ENCODE data around the gene FOSL1. TPM values are rescaled to one million over a fixed set of nuclear protein-coding genes. Genes with fewer than 3 reads are reported as not detected.

The FOSL1 gene
- total RNA-seq, 1 donor from 2014 or later, result 2.6 TPM

GRCh38 chr11:65945430-65945911, 45.3 kb upstream of the FOSL1 start, which contains the start of gene TSGA10IP:
Gene TSGA10IP (plus strand): TSS chr11:65945480. CDS start chr11:65945676, 196 bp downstream.
- DNase-seq (ENCODE audit: low read depth) (no peak), FAIRE-seq (no peak)
- no peaks in the 10 kb centered on the region for H3K36me3 ChIP-seq (ENCODE audit: control insufficient read depth, insufficient read depth, low read length)
- no peak within 1 kb of the TSS for H3K4me3 ChIP-seq (ENCODE audit: low read depth, low read length)
- H3K27me3 ChIP-seq (ENCODE audit: control insufficient read depth, insufficient read depth, low read length), result no peaks in the 10 kb centered on the region
- TF ChIP-seq, protein P1, sequence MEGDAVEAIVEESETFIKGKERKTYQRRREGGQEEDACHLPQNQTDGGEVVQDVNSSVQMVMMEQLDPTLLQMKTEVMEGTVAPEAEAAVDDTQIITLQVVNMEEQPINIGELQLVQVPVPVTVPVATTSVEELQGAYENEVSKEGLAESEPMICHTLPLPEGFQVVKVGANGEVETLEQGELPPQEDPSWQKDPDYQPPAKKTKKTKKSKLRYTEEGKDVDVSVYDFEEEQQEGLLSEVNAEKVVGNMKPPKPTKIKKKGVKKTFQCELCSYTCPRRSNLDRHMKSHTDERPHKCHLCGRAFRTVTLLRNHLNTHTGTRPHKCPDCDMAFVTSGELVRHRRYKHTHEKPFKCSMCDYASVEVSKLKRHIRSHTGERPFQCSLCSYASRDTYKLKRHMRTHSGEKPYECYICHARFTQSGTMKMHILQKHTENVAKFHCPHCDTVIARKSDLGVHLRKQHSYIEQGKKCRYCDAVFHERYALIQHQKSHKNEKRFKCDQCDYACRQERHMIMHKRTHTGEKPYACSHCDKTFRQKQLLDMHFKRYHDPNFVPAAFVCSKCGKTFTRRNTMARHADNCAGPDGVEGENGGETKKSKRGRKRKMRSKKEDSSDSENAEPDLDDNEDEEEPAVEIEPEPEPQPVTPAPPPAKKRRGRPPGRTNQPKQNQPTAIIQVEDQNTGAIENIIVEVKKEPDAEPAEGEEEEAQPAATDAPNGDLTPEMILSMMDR (IDR thresholded peaks at IDR 0.05; ENCODE audit: insufficient read depth, low read length, severe bottlenecking), result no peak

DNA sequence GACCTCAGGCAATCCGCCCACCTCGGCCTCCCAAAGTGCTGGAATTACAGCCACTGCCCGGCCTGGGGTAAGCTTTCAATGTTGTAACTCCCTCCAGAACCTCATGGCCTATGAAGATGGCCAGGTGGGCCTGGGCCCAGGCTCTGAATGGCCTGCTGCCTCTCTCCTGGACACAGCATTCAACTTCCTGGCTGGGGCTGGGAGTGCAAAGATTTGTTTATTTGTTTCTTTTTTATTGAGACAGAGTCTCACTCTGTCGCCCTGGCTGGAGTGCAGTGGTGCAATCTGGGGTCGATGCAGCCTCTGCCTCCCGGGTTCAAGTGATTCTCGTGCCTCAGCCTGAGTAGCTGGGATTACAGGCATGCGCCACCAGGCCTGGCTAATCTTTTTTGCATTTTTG, 44.6 kb upstream of the FOSL1 start:
- FAIRE-seq, result no peak
- Histone ChIP-seq H3K36me3 (ENCODE audit: control insufficient read depth, insufficient read depth, low read length) (no peaks in the 10 kb centered on the region), H3K27me3 (ENCODE audit: control insufficient read depth, insufficient read depth, low read length) (no peaks in the 10 kb centered on the region), H3K4me3 (ENCODE audit: low read depth, low read length) (no peak overlapping the region)
- TF ChIP-seq, protein P1 (IDR thresholded peaks at IDR 0.05; ENCODE audit: insufficient read depth, low read length, severe bottlenecking), result no peak
- no peak for DNase-seq (ENCODE audit: low read depth)

- DNase-seq (ENCODE audit: low read depth) (no peak), FAIRE-seq (no peak)
- no peaks in the 10 kb centered on the region for H3K27me3 ChIP-seq (ENCODE audit: control insufficient read depth, insufficient read depth, low read length)
- TF ChIP-seq, protein P1 (IDR thresholded peaks at IDR 0.05; ENCODE audit: insufficient read depth, low read length, severe bottlenecking), result no peak
- H3K36me3 ChIP-seq (ENCODE audit: control insufficient read depth, insufficient read depth, low read length), result no peaks in the 10 kb centered on the region
- H3K4me3 ChIP-seq (ENCODE audit: low read depth, low read length), result no peak overlapping the region
These were observed 44.0 kb upstream of the FOSL1 start for GRCh38 chr11:65944191-65944590.

GRCh38 chr11:65942531-65942930, 42.3 kb upstream of the FOSL1 start:
- FAIRE-seq, result no peak
- DNase-seq (ENCODE audit: low read depth), result no peak
- no peak overlapping the region for H3K4me3 ChIP-seq (ENCODE audit: low read depth, low read length)
- H3K27me3 ChIP-seq (ENCODE audit: control insufficient read depth, insufficient read depth, low read length), result no peaks in the 10 kb centered on the region
- H3K36me3 ChIP-seq (ENCODE audit: control insufficient read depth, insufficient read depth, low read length), result no peaks in the 10 kb centered on the region
- TF ChIP-seq, protein P1 (IDR thresholded peaks at IDR 0.05; ENCODE audit: insufficient read depth, low read length, severe bottlenecking), result no peak

DNA sequence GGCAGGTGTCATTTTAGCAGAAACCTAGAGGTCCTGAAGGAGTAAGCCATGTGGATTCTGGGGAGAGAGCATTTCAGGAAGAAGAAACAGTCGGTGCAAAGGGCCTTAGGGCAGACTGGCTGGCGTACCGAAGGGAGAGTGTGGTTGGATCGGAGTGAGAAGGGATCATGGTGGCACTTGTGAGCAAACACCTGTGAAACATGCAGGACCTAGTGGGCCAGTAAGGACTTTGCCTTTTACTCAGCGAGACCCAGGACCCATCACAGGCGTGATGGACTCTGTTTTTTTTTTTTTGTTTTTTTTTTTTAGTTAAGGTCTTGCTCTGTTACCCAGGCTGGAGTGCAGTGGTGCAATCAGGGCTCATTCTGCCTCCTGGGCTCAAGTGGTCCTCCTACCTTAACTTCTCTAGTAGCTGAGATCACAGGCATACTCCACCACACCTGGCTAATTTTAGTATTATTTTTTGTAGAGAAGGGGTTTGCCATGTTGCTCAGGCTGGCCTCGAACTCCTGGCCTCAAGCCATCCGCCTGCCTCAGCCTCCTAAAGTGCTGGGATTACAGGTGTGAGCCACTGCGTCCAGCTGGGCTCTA, 41.6 kb upstream of the FOSL1 start:
- TF ChIP-seq, protein P1 (IDR thresholded peaks at IDR 0.05; ENCODE audit: insufficient read depth, low read length, severe bottlenecking), result no peak
- no peaks in the 10 kb centered on the region for H3K27me3 ChIP-seq (ENCODE audit: control insufficient read depth, insufficient read depth, low read length)
- no peak overlapping the region for H3K4me3 ChIP-seq (ENCODE audit: low read depth, low read length)
- no peak for FAIRE-seq
- DNase-seq (ENCODE audit: low read depth), result no peak
- H3K36me3 ChIP-seq (ENCODE audit: control insufficient read depth, insufficient read depth, low read length), result no peaks in the 10 kb centered on the region

GRCh38 chr11:65937766-65938165, 37.6 kb upstream of the FOSL1 start:
- FAIRE-seq, result no peak
- Histone ChIP-seq H3K4me3 (ENCODE audit: low read depth, low read length) (no peak overlapping the region), H3K36me3 (ENCODE audit: control insufficient read depth, insufficient read depth, low read length) (no peaks in the 10 kb centered on the region), H3K27me3 (ENCODE audit: control insufficient read depth, insufficient read depth, low read length) (no peaks in the 10 kb centered on the region)
- DNase-seq (ENCODE audit: low read depth), result no peak
- TF ChIP-seq, protein P1 (IDR thresholded peaks at IDR 0.05; ENCODE audit: insufficient read depth, low read length, severe bottlenecking), result no peak

All from bronchial epithelial cell (primary cell).